ENCODE data around the gene HEATR5A.

- TF ChIP-seq CTCF (IDR thresholded peaks at IDR 0.05) (no peak), POLR2A (IDR thresholded peaks at IDR 0.05) (no peak)
These were observed 100.1 kb downstream of the HEATR5A start for GRCh38 chr14:31320216-31320615.

All from right lobe of liver (tissue), 4 donors.